GM19238 (cell line): ENCODE measurements around the gene COX4I1.

Source experiments
- DNase-seq: peaks from one replicate; pipeline ENCODE4 v3.0.0; 2011; ENCODE audit warnings: low spot score; ENCODE audit not compliant: insufficient read length

COX4I1 gene

DNA sequence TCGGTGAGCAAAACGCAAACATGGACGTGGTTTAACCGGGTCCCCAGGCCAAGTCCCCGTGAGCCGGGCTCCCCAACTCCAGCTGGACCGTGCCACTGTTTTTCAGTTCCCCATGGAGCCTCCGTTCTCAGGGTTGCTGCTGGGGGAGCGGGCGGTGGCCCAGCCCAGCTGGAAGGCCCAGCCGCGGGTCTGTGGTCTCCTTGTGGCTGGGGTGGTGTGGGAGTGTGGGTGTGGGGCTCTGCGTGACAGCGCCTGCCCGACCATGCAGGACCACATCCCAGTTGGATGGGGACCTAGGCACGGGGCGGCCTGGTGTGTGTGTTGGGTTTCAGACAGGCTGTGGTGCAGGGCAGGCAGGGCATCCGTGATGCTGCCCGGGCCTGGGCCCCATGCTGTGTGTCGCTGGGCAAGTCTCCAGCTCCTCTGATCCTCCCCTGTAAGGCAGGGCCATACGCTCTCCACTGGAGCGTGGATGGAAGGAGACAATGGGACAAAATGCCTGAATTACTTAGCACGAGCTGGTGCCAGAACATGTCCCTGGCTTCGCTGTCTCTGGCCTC is 40.3 kb downstream of the COX4I1 start:
- DNase-seq = no peak

- no peak for DNase-seq
These were observed 40.9 kb downstream of the COX4I1 start for GRCh38 chr16:85840395-85840794.

DNA sequence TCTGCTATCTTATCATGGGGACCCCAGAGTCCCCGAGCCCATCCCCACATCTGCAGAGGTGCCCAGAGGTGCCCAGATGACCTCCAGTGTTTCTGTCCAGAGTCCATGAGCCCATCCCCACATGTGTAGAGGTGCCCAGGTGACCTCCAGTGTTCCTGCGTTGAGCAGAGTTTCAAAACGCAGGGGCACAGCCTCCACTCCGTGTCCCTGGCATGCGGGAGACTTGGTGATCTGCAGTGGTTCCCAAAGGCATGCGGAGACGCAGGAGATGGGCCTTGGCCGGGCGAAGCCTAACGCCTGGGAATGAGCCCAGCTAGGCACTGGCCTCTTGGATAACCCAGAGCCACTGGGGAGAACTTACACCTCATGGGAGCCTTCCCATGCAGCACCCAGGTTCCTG is 41.3 kb downstream of the COX4I1 start:
- no peak for DNase-seq

GRCh38 chr16:85842435-85842834 is 42.9 kb downstream of the COX4I1 start:
- DNase-seq = no peak

GRCh38 chr16:85842848-85843247 is 43.4 kb downstream of the COX4I1 start:
- DNase-seq = no peak

- DNase-seq = no peak
These were observed 44.1 kb downstream of the COX4I1 start for GRCh38 chr16:85843471-85844168.

DNA sequence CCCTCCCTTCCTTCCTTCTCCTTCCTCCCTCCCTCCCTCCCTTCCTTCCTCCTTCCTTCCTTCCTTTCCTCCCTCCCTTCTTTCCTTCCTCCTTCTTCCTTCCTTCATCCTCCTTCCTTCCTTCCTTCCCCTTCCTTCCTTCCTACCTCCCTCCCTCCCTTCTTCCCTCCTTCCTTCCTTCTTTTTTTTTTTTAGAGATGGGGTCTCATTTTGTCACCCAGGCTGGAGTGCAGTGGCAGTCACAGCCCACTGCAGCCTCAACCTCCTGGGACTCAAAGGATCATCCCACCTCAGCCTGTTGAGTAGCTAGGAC is 44.6 kb downstream of the COX4I1 start:
- no peak for DNase-seq

GRCh38 chr16:85844786-85845185 is 45.3 kb downstream of the COX4I1 start:
- DNase-seq = no peak

GRCh38 chr16:85845266-85845665 is 45.8 kb downstream of the COX4I1 start:
- no peak for DNase-seq

- no peak for DNase-seq
These were observed 47.0 kb downstream of the COX4I1 start for GRCh38 chr16:85846461-85846860.

DNA sequence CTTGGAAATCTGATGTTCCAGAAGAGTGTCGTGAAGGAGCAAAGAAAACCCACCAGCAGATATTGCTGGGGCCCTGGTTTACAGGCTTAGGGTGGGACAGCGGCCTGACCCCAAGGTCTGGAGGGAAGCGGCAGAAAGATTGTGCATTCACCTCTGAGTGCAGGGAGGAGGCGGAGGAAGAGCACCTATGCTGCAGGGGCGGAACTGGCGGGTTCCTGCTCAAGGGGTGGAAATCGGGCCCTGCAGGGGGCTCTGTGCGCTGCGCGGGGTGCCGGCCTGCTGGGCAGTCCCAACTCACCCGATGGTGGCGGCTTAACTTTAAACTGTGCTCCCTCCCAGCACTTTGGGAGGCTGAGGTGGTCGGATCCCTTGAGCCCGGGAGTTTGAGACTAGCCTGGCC is 47.5 kb downstream of the COX4I1 start:
- DNase-seq = no peak

- no peak for DNase-seq
These were observed 48.4 kb downstream of the COX4I1 start for GRCh38 chr16:85847681-85848601.

DNA sequence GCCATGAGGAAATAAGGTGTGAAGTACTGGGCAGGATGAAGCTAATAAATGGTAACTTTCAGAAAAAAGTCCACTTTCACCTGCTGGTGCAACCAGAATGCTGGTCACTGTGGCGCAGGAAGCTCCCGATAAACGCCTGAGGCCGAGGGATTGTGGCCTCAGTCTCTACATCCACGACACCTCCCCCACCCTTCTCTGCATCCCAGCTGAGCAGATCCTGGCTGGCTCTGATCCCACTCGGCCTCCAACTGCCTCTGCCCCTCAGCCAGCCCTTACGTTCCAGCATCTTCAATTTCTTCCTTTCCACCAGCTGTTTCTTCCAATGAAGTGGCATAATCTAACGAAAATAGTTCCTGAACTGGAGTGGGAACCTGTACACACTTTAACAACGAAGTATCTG is 49.5 kb downstream of the COX4I1 start:
- no peak for DNase-seq

- no peak for DNase-seq
These were observed 49.9 kb downstream of the COX4I1 start for GRCh38 chr16:85849388-85849787.

- DNase-seq = no peak
These were observed 50.9 kb downstream of the COX4I1 start for GRCh38 chr16:85850344-85850880.

DNA sequence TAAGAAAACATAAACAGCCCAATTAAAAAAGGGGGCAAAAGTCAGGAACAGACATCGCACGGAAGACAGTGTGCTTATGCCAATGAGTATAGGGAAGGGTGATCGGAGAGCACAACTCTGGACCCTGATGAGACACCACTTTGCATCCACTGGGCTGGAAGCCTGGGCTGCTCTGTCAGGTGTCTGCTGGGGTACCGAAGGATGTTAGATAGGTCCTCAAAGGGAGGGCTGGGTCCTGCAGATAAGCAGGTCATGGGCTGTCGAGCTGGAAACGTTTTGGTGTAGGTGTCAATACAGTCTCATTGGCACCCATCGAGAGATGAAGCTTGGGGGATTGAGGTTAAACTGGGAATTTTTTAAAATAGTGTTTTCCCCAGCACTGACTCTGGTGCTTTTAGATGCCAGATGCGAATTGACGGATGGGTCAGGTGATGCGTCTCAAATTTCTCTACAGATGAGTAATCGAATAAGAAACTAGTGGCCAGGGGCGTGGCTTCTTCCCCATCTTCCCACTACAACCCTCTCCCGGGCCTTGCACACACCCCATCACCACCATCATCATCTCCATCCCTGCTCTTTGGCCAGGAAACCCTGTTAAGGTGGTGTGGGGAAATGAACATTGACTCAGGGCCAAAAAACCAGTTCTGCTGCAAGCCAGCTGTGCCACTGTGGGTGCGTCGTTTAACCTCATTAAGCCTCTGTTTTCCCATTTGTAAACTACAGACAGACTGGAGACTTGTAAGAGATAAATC is 51.7 kb downstream of the COX4I1 start:
- no peak for DNase-seq

DNA sequence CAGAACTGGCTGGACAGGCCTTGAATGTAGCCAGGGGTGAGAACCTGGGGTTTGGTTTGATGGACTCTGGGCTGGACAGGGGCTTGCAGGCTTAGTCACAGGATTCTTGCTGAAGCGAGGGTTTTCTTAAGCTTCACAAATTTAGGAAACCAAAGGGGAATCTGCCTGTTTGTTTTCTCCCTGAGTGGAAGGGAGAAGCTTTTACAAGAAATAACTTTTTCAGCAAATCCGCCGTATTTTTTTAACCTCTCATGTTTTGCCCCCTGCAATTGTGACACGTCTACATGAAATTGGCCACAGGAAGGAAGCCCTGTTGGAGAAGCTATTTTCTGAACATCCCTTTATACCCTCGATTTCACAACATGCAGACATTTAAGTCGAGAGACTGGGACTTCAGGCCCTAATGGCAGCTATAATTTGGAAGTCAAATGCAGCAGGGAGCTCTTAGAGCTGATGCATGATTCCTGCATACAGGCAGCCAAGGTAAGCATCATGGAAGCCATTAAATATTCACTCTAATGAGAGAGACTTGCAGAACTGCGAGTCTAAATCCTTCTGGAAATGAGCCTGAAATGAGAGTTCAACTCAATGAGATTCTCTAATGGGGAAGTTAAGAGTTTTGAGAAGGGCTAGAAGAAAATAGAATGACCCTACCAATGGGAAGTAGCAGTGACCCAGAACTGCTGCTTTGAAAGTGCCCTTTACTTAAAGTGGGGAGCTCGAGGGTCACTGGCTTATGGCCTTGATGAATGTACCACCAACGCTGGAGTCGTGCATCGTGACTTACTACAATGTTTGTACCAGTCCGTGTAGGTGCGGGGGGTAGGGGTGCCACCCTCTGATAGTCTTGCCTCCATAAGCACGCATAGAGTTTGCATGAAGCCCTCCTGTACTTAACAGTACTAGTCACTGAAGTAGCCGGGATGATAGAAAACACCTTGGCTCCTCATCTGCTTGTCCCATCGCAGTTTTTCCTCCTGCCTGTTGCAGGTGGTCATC is 54.4 kb downstream of the COX4I1 start:
- no peak for DNase-seq

GRCh38 chr16:85854935-85855334 is 55.4 kb downstream of the COX4I1 start:
- DNase-seq = no peak

GRCh38 chr16:85856079-85856478 is 56.6 kb downstream of the COX4I1 start:
- DNase-seq = no peak

- no peak for DNase-seq
These were observed 57.1 kb downstream of the COX4I1 start for GRCh38 chr16:85856585-85856984.
